Prostate gland (tissue), 2 donors: ENCODE measurements around the gene GPR137C. TPM values are rescaled to one million over a fixed set of nuclear protein-coding genes. Genes with fewer than 3 reads are reported as not detected.

Source experiments
- DNase-seq: peaks from one replicate; pipeline ENCODE4 v3.0.0-alpha.2; 2019; ENCODE audit warnings: low spot score
- H3K27ac ChIP-seq, 2 donors: fragments of 200-600 bp; sonication (generic); 2 replicates each; pipeline ENCODE4 v1.5.1; 2017 to 2019
- H3K27me3 ChIP-seq: fragments of 200-600 bp; sonication (generic); replicated peaks from 2 replicates; pipeline ENCODE4 v1.5.1; 2019; ENCODE audit not compliant: insufficient read depth
- H3K36me3 ChIP-seq, 2 donors: fragments of 200-600 bp; sonication (generic); 1 replicate in 1 of 2; 2 replicates in 1 of 2; pipeline versions ENCODE4 v1.5.1 to v1.8.1; 2017 to 2019
- H3K4me1 ChIP-seq: fragments of 200-600 bp; sonication (generic); replicated peaks from 2 replicates; pipeline ENCODE4 v1.5.1; 2019
- H3K4me3 ChIP-seq, 2 donors: fragments of 200-600 bp; sonication (generic); 2 replicates each; pipeline ENCODE4 v1.5.1; 2017 to 2019
- H3K9me3 ChIP-seq: fragments of 200-600 bp; sonication (generic); 2 replicates; pipeline ENCODE4 v1.5.1; 2017
- CTCF ChIP-seq, 4 experiments: fragments of 200-600 bp in 2 of 4; fragments of 450-650 bp in 2 of 4; sonication (generic) in 2 of 4; IDR thresholded peaks; 1 replicate in 3 of 4; 2 replicates in 1 of 4; pipeline ENCODE4 v1.5.1; 2016 to 2019; ENCODE audit warnings: antibody characterized with exemption in 4 of 4, mild to moderate bottlenecking in 2 of 4, moderate library complexity in 2 of 4
- POLR2A ChIP-seq: fragments of 450-650 bp; IDR thresholded peaks from one replicate; pipeline ENCODE4 v1.6.1; 2016; ENCODE audit warnings: antibody characterized with exemption, mild to moderate bottlenecking
- POLR2AphosphoS5 ChIP-seq: sonication (generic); formaldehyde crosslinking; IDR thresholded peaks from one replicate; pipeline ENCODE4 v1.6.1; 2017; ENCODE audit warnings: antibody characterized with exemption
- WGBS: methylation state at CpG from one replicate; pipeline ENCODE4 v1.1.5; 2018; 5-methylcytosine and 5-hydroxymethylcytosine counted together
- intact Hi-C: fragments of 100-400 bp; cut with DNase I; formaldehyde crosslinking; loops from one replicate; pipeline ENCODE4 v1.14.2; 2022
- total RNA-seq, 2 donors: library from RNA; depleted of rRNA; stranded (reverse); fragments of >200 nt; gene quantifications; one replicate each; pipeline ENCODE4 v1.1.0, GENCODE V29; 2016

Gene GPR137C
- total RNA-seq, 2 donors from 2014 or later = 0.09 to 5.3 TPM

DNA sequence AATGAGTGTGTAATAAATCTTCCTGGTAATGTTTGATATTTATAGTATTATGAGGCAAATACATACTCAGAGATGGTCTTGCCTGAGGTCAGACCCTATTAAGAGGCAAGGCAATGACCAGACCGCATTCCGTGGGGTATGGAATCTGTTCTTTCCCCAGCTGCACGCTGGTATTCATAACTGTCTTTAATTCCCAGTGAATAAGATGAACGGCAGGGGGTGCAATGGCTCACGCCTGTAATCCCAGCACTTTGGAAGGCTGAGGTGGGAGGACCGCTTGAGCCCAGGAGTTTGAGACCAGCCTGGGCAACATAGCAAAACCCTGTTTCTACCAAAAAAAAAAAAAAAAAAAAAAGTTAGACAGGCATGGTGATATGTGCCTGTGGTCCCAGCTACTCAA is 98.1 kb downstream of the GPR137C start:
- H3K27ac ChIP-seq = no peak overlapping the region
- TF ChIP-seq POLR2AphosphoS5 = no peak
- TF ChIP-seq POLR2A = no peak
- no peak for TF ChIP-seq CTCF (IDR thresholded peaks at IDR 0.05)
- no peak for DNase-seq
- intact Hi-C loops = no loop called here
- no peaks in the 10 kb centered on the region for H3K9me3 ChIP-seq
- 81% methylated on average over 6 of the region's 6 CpGs for WGBS
- H3K4me1 ChIP-seq = no peaks in the 10 kb centered on the region
- H3K36me3 ChIP-seq = peaks cover 0 to 4% of the 10 kb centered on the region in 2 donors
- no peak overlapping the region for H3K4me3 ChIP-seq
- no peaks in the 10 kb centered on the region for H3K27me3 ChIP-seq

- Histone ChIP-seq H3K4me3 (no peak overlapping the region), H3K9me3 (no peaks in the 10 kb centered on the region), H3K27me3 (no peaks in the 10 kb centered on the region), H3K36me3 (no peaks in the 10 kb centered on the region), H3K27ac (no peak overlapping the region), H3K4me1 (no peaks in the 10 kb centered on the region)
- intact Hi-C loops = no loop called here
- no peak for TF ChIP-seq POLR2A
- TF ChIP-seq POLR2AphosphoS5 = no peak
- no peak for TF ChIP-seq CTCF (IDR thresholded peaks at IDR 0.05)
- DNase-seq = no peak
Observed at GRCh38 chr14:52656905-52657304, 104.3 kb downstream of the GPR137C start.

DNA sequence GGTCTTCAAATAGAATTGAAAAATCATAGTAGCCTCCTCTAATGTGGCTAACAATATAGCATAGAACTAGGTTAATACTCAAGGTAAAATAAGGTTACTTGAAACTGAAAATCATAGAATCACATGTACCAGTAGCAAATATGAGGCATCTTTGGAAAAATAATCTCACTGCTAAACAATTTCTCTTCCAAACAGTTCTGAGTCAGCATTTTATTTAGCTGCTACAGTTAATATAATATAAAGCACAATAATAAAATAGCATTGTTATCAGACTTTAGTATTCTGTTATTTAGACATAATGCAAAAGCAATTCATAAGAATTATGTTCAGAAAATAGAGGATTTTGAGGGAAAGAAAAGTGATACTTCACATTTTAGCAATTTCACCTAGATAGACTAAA is 107.7 kb downstream of the GPR137C start:
- Histone ChIP-seq H3K9me3 (no peaks in the 10 kb centered on the region), H3K27ac (no peak overlapping the region), H3K27me3 (no peaks in the 10 kb centered on the region), H3K36me3 (no peaks in the 10 kb centered on the region), H3K4me1 (no peaks in the 10 kb centered on the region), H3K4me3 (no peak overlapping the region)
- TF ChIP-seq CTCF (IDR thresholded peaks at IDR 0.05) (no peak), POLR2AphosphoS5 (no peak), POLR2A (no peak)
- DNase-seq = no peak
- intact Hi-C loops = no loop called here

DNA sequence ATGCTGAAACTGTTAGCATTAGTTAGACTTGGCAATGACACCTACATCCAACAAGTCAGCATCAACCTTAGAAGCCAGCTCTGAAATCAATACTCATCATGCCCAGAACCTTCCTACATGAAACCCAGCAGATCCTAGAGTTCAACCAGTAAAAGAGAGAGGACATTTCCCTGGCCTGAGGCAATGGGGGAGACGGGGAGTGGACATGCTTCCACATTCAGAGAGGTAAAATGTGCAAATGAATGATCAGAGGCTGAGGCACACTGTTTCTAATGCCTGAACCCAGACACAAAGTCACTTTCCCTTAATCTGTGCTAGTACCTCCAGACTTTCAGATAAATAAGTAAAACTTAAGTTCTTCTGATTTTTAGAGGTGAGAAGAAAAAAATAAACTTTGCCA is 108.2 kb downstream of the GPR137C start:
- TF ChIP-seq POLR2AphosphoS5 (no peak), CTCF (IDR thresholded peaks at IDR 0.05) (no peak), POLR2A (no peak)
- WGBS = 75% methylated on average over 1 of the region's 1 CpG
- no peaks in the 10 kb centered on the region for H3K36me3 ChIP-seq
- H3K9me3 ChIP-seq = no peaks in the 10 kb centered on the region
- H3K4me3 ChIP-seq = no peak overlapping the region
- intact Hi-C loops = no loop called here
- H3K27ac ChIP-seq = no peak overlapping the region
- DNase-seq = no peak
- H3K4me1 ChIP-seq = no peaks in the 10 kb centered on the region
- H3K27me3 ChIP-seq = no peaks in the 10 kb centered on the region

GRCh38 chr14:52661314-52661713 is 108.7 kb downstream of the GPR137C start:
- Histone ChIP-seq H3K4me3 (no peak overlapping the region), H3K4me1 (no peaks in the 10 kb centered on the region), H3K36me3 (no peaks in the 10 kb centered on the region), H3K27ac (no peak overlapping the region), H3K27me3 (no peaks in the 10 kb centered on the region), H3K9me3 (no peaks in the 10 kb centered on the region)
- intact Hi-C loops = no loop called here
- no peak for DNase-seq
- no peak for TF ChIP-seq POLR2A
- no peak for TF ChIP-seq CTCF (IDR thresholded peaks at IDR 0.05)
- no peak for TF ChIP-seq POLR2AphosphoS5
- 93% methylated on average over 2 of the region's 2 CpGs for WGBS
